Measurements from ENCODE around the gene DNAJC5. TPM values are rescaled to one million over a fixed set of nuclear protein-coding genes. Genes with fewer than 3 reads are reported as not detected.

The DNAJC5 gene
- total RNA-seq, 2 donors from 2014 or later = 44.4 to 66.6 TPM

- no peak overlapping the region for H3K4me3 ChIP-seq
- H3K4me1 ChIP-seq (replicated peaks) = peaks cover 8% of the 10 kb centered on the region
- no peaks in the 10 kb centered on the region for H3K36me3 ChIP-seq
- H3K27ac ChIP-seq = peak overlapping the region in 1 of 2 donors; percentile 20
- TF ChIP-seq, protein P1, sequence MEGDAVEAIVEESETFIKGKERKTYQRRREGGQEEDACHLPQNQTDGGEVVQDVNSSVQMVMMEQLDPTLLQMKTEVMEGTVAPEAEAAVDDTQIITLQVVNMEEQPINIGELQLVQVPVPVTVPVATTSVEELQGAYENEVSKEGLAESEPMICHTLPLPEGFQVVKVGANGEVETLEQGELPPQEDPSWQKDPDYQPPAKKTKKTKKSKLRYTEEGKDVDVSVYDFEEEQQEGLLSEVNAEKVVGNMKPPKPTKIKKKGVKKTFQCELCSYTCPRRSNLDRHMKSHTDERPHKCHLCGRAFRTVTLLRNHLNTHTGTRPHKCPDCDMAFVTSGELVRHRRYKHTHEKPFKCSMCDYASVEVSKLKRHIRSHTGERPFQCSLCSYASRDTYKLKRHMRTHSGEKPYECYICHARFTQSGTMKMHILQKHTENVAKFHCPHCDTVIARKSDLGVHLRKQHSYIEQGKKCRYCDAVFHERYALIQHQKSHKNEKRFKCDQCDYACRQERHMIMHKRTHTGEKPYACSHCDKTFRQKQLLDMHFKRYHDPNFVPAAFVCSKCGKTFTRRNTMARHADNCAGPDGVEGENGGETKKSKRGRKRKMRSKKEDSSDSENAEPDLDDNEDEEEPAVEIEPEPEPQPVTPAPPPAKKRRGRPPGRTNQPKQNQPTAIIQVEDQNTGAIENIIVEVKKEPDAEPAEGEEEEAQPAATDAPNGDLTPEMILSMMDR (IDR thresholded peaks at IDR 0.05) = no peak
- no peak for TF ChIP-seq POLR2AphosphoS5 (IDR thresholded peaks at IDR 0.05)
- TF ChIP-seq POLR2A (IDR thresholded peaks at IDR 0.05) = no peak
- no peaks in the 10 kb centered on the region for H3K27me3 ChIP-seq (replicated peaks; ENCODE audit: insufficient read depth)
- H3K9me3 ChIP-seq = no peaks in the 10 kb centered on the region
- no peak for DNase-seq (ENCODE audit: low spot score)
- intact Hi-C loops (cut with DNase I) = no loop called here
- WGBS = 15% methylated on average over 12 of the region's 12 CpGs
These were observed 36.3 kb upstream of the DNAJC5 start for GRCh38 chr20:63858393-63859165.

DNA sequence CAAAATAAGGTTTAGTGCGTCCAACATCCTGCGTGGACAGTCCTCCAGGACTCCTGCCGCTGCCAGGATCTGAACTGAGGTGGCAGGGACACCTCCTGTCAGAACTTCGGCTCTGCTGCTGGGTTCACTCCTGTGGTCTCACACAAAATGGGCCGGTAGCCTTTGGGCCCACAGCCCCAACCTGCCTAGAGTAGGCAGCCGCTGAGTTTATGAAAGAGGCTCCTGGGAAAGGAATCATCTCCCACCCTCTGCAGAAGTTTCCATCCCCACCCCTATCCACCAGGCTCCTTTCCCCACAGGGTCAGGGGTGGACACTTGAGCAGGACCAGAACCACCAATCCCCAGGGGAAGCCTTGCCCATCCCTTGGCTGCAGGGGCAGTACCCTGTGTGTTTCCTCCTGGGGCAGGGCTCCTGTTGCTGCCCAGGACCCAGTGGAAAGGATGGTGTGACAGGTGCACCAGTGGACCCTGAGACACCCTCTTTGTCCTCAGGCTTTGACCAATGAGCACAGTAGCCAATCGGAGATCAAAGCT lies 35.7 kb upstream of the DNAJC5 start:
- Histone ChIP-seq H3K4me3 (no peak overlapping the region), H3K27me3 (replicated peaks; ENCODE audit: insufficient read depth) (no peaks in the 10 kb centered on the region), H3K27ac (peak overlapping the region; percentile 11 to 20), H3K36me3 (no peaks in the 10 kb centered on the region), H3K4me1 (replicated peaks) (peaks cover 10% of the 10 kb centered on the region), H3K9me3 (no peaks in the 10 kb centered on the region)
- TF ChIP-seq, protein P1 (IDR thresholded peaks at IDR 0.05) = no peak
- TF ChIP-seq POLR2AphosphoS5 (IDR thresholded peaks at IDR 0.05) (no peak), POLR2A (IDR thresholded peaks at IDR 0.05) (no peak)
- 26% methylated on average over 7 of the region's 7 CpGs for WGBS
- intact Hi-C loops (cut with DNase I) = no loop called here
- DNase-seq (ENCODE audit: low spot score) = no peak

DNA sequence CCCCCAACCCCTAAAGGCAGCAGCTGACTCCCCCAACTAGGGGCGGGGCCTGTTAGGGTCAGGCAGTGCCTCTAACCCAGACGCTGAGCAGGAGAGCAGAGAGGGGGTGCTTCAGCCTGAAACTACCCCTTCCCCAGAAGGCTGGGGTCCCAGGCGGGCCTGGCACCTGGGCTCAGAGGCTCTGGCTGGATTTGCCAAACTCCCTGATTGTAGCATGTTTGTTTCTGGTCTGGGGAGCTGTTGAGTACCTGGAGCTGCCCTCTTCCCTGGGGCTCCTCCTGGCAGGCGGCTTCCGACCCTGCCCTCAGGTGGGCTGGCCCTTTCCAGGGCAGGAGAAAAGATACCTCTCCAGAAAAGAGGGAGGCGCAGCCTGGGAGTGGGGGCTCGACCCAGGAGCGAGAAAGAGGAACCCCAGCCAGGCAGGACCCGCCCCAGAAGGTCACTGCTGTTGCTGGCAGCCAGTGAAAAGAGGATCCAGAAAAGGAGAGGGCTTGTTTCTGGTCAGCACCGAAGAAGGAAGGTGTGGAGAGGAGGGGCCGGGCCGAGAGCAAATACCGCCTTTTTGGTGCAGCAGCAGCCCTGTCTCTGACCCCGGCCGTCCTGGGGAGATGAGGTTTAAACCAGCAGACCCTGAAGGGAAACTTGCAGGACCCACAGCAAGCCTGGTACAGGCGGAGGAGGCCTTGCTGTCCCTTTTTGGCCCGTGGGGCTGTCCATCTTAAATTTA lies 34.4 kb upstream of the DNAJC5 start:
- no peak for TF ChIP-seq POLR2A (IDR thresholded peaks at IDR 0.05)
- TF ChIP-seq, protein P1 (IDR thresholded peaks at IDR 0.05) = no peak
- TF ChIP-seq POLR2AphosphoS5 (IDR thresholded peaks at IDR 0.05) = no peak
- intact Hi-C loops (cut with DNase I) = loop anchor here (5.0 to 10.0 kb wide), 3 partner anchors 33 to 326 kb away; partner anchors contain the start of gene PTK6
- 72% methylated on average over 17 of the region's 17 CpGs for WGBS
- no peak overlapping the region for H3K27ac ChIP-seq
- no peaks in the 10 kb centered on the region for H3K36me3 ChIP-seq
- no peak overlapping the region for H3K4me3 ChIP-seq
- H3K9me3 ChIP-seq = no peaks in the 10 kb centered on the region
- DNase-seq (ENCODE audit: low spot score) = no peak
- no peaks in the 10 kb centered on the region for H3K27me3 ChIP-seq (replicated peaks; ENCODE audit: insufficient read depth)
- peaks cover 5% of the 10 kb centered on the region for H3K4me1 ChIP-seq (replicated peaks)

DNA sequence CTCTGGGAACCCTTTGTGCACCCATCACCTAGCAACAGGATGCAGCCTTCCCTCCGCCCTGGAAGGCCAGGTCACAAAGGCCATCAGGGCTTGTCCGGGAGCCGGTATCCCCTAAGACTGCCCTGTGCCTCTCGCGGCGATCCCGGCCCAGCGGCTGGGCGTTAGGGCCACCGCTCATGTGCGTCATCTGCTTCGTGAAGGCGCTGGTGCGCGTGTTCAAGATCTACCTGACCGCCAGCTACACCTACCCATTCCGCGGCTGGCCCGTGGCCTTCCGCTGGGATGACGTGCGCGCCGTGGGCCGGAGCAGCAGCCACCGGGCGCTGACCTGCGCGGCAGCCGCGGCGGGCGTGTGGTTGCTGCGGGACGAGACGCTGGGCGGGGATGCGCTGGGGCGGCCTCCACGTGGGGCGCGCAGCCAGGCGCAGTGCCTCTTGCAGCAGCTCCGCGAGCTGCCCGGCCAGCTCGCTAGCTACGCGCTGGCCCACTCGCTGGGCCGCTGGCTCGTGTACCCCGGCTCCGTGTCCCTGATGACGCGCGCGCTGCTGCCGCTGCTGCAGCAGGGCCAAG lies 33.5 kb upstream of the DNAJC5 start, which contains the start of gene ABHD16B:
TSS of gene ABHD16B (plus strand) at position 134 of the 570 bp plus-strand sequence. CDS start at position 177, 43 bp downstream.
- H3K9me3 ChIP-seq = no peaks in the 10 kb centered on the region
- intact Hi-C loops (cut with DNase I) = loop anchor here (5.0 to 10.0 kb wide), 3 partner anchors 34 to 327 kb away; partner anchors contain the start of gene PTK6
- H3K4me1 ChIP-seq (replicated peaks) = peaks cover 5% of the 10 kb centered on the region
- no peaks in the 10 kb centered on the region for H3K36me3 ChIP-seq
- no peak for DNase-seq (ENCODE audit: low spot score)
- no peak for TF ChIP-seq POLR2AphosphoS5 (IDR thresholded peaks at IDR 0.05)
- H3K27ac ChIP-seq = no peak within 1 kb of the TSS
- no peaks in the 10 kb centered on the region for H3K27me3 ChIP-seq (replicated peaks; ENCODE audit: insufficient read depth)
- 95% methylated on average over 54 of the region's 59 CpGs for WGBS
- H3K4me3 ChIP-seq = no peak within 1 kb of the TSS

Measured in prostate gland (tissue), 2 donors.